Jurkat, Clone E6-1 (cell line): Measurements from ENCODE around the gene C22orf39. TPM values are rescaled to one million over a fixed set of nuclear protein-coding genes. Genes with fewer than 3 reads are reported as not detected.

Experiments used
- DNase-seq: peaks from one replicate; pipeline ENCODE4 v3.0.0-alpha.2; 2011; ENCODE audit warnings: low read depth, low spot score
- H3K4me3 ChIP-seq: 2 replicates; pipeline ENCODE4 v1.5.1; 2011; ENCODE audit warnings: mild to moderate bottlenecking, low read length, control low read depth, moderate library complexity
- polyA plus RNA-seq: library from polyadenylated mRNA; unstranded; fragments of >200 nt; gene quantifications from one replicate; pipeline ENCODE4 v1.2.1, GENCODE V29; 2012; ENCODE audit warnings: missing spikeins; ENCODE audit not compliant: insufficient read length, insufficient read depth

C22orf39 gene, protein sequence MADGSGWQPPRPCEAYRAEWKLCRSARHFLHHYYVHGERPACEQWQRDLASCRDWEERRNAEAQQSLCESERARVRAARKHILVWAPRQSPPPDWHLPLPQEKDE
- polyA plus RNA-seq = 98.1 TPM

DNA sequence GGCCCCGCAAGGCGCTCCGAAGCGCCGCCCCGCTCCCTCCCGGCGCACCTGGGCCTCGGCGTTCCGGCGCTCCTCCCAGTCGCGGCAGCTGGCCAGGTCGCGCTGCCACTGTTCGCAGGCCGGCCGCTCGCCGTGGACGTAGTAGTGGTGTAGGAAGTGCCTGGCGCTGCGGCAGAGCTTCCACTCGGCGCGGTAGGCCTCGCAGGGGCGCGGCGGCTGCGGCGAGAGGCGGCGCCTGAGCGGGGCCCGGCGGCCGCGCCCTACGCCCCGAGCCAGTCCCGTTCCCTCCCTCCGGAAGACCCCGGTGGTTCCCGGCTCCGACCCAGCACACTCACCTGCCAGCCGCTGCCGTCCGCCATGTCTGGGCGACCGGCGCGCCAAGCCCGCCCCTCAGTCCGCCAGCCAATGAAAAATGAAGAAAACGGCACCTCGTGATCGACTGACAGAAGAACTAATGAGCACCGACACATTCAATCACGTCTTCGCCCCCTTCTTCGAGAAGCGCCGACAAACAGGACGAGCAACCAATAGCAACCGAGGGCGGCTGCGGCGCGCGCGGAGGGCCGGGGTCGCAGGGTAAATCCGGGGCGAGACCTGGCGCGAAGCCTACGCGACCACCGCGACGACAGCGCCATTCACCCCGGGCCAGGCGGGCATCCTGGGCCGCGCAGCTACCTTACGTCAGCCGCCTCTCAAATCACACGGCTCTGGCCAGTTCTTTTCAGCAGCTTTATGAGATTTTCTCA lies at the start of gene C22orf39:
C22orf39 (minus strand) TSS at position 382 of the 746 bp plus-strand sequence; CDS start at position 359, 23 bp downstream.
- peak; percentile 94 for DNase-seq
- H3K4me3 ChIP-seq = peak within 1 kb of the TSS; percentile 95

DNA sequence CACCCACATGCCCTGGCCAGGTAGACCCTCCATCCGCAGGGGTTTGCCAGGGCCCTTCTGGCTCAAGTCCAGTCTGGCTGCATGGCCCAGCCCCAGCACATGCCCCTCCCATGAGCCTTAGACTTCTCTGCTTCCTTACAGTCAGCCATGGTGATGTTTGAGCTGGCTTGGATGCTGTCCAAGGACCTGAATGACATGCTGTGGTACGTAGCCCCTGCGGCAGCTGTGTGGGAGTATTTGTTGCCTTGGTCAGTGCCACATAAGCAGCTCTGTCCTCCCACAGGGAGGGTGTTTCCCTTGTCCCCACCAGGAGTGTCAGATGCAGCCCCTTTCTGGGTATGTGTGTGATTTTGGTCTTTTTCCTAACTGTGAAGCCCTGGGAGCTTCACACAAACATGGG lies 49.7 kb upstream of the C22orf39 start:
- no peak for DNase-seq
- no peak overlapping the region for H3K4me3 ChIP-seq

DNA sequence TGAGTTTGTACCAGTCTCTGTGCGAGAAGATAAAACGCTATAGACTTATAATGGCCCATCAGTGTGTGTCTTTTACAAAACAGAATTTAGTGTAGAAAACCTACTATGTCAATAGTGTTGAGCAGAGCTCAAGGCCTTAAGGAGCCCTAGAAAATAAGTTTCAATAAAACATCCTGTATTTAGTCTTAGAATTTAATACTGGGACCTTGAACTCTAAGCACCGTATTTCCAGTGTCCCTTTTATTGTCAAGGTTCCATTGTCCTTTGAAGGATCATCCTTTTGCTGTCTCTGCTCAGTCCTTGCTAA lies 48.8 kb upstream of the C22orf39 start:
- H3K4me3 ChIP-seq = no peak overlapping the region
- DNase-seq = no peak

DNA sequence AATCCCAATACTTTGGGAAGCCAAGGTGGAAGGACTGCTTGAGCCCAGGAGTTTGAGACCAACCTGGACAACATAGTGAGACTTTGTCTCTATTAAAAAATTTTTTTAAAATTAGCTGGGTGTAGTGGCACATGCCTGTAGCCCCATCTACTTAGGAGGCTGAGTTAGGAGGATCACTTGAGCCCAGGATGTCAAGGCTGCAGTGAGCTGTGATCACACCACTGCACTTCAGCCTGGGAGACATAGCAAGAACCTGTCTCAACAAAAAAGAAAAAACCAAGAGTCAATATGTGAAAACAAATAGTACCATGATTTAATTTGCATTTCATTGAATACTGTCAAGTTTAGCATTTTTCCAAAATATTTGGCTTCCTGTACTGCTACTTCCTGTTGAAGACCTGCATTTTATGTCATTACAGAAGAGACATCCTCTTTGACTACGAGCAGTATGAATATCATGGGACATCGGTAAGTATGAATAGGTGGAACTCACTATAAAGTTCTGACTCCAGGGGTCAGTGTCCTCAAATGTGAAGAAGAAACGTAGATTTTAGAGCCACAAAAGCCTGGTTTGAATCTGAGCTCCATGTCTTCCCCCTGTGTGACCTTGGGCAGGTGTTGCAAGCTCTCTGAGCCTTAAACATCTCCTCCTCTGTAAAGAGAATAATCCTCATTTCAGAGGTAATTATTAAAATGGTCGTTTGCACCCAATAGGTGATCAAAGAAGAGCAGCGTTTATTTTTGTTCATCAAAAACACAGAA lies 48.2 kb upstream of the C22orf39 start:
- no peak for DNase-seq
- H3K4me3 ChIP-seq = no peak overlapping the region

DNA sequence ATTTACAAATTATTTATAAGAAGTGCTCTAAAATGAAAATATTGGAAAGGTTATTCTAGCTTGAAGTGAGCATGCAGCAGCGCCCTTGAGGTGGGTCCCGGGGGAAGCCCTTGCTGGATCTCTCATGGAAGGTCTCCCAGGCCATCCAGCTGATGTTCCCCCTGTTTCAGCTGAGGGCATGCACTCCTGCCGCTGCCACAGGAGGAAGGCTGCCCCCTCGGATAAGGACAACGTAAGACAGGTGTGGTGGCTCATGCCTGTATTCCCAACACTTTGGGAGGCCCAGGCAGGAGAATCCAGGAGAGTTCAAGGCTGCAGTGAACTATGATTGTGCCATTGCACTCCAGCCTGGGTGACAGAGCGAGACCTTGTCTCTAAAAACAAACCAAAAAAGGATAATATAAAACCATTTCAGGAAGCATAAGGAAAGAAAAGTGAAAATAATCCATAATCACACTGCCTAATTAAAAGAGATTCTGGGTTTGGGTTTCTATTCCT lies 47.2 kb upstream of the C22orf39 start:
- no peak for DNase-seq
- no peak overlapping the region for H3K4me3 ChIP-seq

DNA sequence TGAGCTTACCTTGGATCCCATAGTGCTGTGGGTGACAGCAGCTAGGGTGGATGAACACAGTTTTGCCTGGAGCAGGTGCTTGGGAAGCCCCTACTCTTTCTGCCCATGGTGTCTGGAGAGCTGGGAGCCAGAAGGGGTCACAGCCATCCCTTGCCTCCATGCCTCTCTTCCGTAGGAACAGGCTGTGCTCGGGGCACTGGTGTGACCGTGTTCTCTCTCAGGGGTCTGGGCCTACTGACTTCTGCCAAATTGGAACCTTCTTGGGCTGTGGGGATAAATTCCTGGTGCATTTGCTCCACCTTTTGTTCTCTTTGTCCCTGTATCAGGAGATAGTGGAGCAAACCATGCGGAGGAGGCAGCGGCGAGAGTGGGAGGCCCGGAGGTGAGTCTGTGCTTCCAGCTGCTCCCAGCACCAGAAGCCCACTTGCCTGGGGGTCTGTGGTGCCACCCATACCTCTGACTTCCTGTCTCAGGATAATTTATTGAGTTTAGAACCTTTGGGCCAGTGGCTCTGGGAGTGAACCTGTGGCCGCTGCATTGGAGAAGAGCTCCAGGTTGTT lies 46.6 kb upstream of the C22orf39 start:
- no peak for DNase-seq
- H3K4me3 ChIP-seq = no peak overlapping the region

DNA sequence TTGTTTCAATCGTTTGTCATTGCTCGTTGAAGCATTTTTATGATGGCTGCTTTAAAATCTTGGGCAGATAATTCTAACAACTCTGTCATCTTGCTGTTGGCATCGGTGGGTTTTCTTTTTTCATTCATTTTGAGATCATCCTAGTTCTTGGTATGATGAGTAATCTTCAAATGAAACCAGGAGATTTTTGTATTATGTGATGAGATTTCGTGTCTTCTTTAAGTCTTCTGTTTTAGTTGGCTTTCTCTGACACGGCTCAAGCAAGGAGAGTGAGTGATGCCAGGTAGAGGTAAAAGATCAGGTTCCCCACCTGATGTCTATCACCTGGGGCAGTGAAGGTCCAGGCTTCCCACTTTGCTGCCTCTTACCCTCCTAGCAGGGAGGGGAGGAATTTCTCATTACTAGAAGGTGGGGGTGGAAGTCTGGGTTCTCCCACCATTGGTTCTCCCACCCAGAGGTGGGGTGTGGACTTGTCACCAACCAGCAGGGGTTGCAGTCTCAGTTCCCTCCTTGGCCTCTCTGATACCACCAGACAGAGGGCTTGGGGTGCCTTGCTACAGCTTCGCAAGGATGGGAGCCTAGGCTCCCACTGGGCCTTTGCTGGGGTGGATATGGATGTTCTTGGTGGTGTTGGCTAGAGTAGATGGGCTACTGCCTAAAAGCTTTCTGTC lies 45.1 kb upstream of the C22orf39 start:
- no peak for DNase-seq
- no peak overlapping the region for H3K4me3 ChIP-seq

DNA sequence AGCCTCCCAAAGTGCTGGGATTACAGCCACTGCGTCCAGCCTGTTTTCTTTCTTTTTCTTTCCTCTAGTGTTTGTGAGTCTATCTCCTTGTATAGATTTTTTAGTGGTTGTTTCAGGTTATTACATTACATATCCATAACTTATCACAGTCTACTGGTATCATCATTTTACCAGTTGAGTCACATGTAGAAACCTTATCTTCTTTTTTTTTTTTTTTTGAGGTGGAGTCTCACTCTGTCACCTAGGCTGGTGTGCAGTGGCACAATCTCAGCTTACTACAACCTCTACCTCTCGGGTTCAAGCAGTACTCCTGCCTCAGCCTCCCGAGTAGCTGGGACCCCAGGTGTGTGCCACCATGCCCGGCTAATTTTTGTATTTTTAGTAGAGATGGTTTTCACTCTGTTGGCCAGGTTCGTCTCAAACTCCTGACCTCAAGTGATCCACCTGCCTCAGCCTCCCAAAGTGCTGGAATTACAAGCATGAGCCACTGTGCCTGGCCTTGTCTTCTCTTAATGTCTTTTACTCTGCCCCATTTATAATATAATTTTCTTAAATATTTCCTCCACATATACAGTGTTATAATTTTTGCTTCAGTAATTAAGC lies 43.2 kb upstream of the C22orf39 start:
- H3K4me3 ChIP-seq = no peak overlapping the region
- no peak for DNase-seq

DNA sequence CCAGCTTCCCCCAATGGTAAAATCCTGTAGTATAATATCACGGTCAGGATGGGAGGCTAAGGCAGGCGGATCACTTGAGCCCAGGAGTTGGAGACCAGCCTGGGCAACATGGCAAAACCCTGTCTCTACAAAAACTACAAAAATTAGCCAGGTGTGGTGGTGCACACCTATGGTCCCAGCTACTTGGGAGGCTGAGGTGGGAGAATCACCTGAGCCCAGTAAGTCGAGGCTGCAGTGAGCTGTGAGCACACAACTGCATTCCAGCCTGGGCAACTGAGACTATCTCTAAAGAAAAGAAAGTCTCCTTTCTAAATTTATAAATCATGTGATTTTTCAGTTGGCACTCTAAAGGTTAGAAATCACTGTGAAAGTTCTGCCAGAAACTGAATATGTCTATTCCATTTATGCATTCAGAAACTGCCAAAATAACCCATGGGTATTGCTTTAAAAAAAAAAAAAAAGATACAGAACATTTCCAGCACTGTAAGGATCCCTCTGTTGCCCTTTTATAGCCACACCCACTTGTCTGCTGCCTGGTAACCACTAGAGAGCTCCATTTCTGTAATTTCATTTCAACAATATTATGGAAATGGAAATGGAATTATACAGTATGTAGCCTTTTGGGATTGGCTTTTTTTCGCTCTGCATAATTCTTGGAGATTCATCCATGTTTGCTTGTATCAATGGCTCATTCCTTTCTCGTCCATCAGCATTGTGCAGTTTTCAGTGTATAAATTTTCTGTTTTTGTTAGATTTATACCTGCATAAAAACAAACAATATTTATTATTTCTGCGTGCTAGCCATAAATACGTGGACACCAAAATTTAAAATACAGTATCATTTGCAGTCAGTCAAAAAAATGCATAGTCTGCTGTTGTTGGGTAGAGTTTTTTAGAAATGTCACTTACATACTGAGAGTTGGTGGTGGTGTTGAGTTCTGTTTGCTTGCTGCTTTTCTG lies 41.7 kb upstream of the C22orf39 start:
- DNase-seq = no peak

DNA sequence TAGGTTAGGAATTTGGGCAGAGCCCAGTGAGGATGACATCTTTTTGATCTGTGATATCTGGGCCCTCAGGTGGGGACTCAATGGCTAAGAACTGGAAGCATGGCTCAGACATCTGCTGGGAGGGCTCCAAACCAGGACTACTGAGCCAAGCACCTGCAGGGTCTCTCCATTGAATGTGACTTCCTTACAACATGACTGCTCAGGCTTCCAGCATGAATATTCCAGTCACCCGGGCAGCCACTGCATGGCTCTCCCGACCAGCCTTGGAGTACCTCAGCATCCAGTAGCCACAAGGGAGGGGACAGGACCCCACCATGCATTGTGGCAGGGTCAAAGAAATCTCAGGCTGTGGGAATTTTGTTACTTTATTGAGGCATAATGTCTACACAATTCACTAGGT lies 40.8 kb upstream of the C22orf39 start:
- no peak overlapping the region for H3K4me3 ChIP-seq
- no peak for DNase-seq

More for the DNA sequence above, 41.7 kb upstream of the C22orf39 start:
- no peak overlapping the region for H3K4me3 ChIP-seq

DNA sequence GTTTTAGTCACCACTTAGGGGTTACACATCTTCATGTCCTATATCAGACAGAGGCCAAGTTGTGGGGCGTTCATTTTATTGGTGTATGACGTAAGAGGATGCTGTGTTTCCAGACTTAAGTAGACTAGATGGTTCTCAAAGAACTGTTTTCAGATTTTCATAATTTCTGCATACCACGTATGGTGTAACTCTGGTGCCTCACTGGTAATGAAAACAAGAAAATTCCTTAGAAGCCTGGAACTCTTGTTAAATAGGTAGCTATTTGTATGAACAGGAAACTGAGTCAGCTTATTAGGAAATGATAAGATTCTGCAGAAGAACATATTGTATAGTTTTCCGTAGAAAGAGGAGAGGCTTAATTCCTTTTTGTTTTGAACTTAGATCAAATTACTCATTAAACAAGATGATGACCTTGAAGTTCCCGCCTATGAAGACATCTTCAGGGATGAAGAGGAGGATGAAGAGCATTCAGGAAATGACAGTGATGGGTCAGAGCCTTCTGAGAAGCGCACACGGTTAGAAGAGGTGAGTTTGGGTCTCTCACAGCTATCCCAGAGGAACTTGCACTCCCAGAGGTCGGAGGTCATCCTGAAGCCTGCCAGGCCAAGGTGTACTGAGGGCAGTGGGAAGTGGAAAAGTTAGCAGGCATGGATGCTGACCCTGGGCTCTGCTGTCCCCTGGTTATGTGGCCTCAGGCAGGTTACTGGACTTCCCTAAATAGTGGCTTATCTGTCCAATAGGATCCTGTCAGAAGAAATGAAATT lies 36.2 kb upstream of the C22orf39 start:
- DNase-seq = no peak
- no peak overlapping the region for H3K4me3 ChIP-seq

DNA sequence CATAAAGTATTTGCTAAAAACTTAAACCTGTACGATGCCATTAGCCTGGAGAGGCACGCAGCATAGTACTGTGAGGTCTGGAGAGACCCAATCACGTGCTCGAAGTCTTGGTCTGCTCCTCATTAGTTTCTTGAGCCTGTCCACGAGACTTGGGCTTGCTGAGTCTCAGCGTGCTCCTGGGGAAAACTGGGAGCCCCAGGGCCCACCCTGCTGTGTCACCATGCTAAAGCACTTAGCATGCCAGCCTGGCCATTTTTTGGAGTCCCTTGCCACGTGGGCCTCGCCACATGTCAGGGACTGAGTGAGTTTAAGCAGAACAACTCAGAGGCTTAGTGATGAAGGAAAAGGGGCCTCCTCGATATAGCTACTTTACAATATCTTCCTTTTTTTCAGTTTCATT lies 34.8 kb upstream of the C22orf39 start:
- DNase-seq = no peak
- no peak overlapping the region for H3K4me3 ChIP-seq

DNA sequence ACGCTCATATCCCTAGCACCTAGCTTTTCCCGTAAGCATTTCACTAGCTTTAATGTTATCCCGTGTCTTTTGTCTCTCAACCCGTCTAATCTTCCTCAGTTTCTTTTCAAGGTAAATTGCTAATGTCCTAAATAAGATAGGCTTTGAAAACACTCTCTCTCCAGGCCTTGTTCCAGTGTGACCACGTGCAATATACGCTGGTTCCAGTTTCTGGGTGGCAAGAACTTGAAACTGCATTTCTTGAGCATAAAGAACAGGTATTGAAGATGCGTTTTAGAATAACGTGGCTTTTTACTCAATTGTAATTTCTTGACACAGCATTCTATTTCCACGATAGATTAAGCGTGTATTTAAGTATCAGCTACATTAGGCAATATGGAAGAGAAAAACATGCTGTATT lies 33.3 kb upstream of the C22orf39 start:
- peak overlapping the region; percentile 93 for H3K4me3 ChIP-seq
- no peak for DNase-seq

DNA sequence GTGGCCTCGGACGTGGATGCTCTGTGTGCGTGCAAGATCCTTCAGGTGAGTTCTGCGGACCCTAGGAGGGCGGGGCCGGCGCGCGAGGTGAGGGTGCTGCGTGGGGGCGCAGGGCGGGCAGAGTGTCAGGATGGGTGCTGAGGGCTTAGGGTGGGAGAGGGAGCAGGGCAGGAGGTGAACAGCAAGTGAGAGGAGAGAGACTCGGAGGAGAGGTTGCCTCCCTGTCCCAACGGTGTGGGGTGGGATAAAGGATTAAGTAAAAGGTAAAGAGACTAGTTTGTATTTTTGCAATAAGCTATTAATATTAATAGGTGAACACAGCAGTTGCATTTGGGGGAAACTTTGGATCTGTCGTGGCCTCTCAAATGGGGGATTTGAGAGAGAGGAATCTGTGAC lies 32.7 kb upstream of the C22orf39 start:
- DNase-seq = no peak
- H3K4me3 ChIP-seq = peak overlapping the region; percentile 93

DNA sequence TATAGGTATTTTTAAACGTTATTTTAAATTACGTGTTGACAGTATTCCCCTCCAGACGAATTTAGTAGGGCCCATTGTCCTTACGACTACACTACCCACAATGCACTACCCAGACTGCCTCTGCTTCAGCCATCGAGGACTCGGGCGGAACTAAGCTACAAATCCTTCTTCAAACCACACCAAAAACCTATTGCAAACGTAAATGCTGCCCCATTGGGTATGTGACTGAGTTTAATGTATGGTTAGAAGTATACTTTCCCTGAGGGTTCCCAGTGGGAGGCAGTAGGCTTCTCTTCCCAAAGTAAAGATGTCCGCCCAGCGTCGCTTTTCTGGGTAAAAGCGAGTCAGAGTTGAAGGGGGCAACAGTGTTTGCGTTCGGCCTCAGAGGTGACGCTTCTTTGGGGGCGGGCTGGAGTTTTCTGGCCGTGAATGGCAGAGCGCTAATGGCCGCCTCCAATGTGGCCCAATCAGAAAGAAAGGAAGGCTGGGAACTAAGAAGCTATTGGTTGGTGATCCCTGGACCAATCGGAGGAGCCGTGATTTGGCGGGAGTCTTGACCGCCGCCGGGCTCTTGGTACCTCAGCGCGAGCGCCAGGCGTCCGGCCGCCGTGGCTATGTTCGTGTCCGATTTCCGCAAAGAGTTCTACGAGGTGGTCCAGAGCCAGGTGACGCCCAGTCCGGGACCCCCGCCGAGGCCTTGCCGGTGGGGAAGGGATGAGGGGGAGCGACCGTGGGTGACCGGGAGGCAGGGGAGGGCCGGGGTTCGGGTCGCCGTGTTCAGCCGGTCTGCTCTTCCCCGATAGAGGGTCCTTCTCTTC lies 32.1 kb upstream of the C22orf39 start, which contains the start of gene CDC45:
CDC45 (plus strand) TSS at position 566 of the 818 bp plus-strand sequence; CDS start at position 615, 49 bp downstream.
- DNase-seq = peak; percentile 97
- peak within 1 kb of the TSS; percentile 93 for H3K4me3 ChIP-seq

DNA sequence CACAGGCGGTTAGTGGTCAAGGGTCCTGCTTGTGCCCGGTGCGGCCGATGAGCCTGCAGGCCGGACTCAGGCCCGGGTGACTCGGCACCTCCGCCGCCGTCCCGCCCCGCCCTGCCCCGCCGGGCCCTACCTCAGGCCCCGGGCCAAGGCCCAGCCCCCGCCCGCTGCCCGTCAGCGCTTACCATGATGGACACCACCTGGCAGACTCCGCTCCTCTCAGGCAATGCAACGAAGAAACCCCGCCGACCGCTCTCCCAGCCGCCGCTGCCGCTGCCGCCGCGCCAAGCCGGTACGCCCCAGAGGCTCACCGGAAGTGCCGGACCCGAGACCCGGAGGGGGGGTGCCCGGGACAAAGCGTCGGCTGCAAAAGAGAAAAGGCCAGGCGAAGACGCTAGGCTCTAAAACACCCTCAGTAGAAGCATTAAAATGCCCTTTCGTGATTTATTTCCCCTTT lies 31.4 kb upstream of the C22orf39 start, which contains the start of gene UFD1:
UFD1 (minus strand) TSS at position 293 of the 454 bp plus-strand sequence; CDS start at position 185, 108 bp downstream.
- peak within 1 kb of the TSS; percentile 93 for H3K4me3 ChIP-seq
- DNase-seq = no peak
